SU-DHL-6 (cell line): ENCODE measurements around the gene CAMK2D.

Source experiments
- H2AFZ ChIP-seq: fragments of 200-600 bp; sonication (generic); 2 replicates; pipeline ENCODE4 v1.6.1; 2014; ENCODE audit warnings: low read depth, mild to moderate bottlenecking, moderate library complexity, mixed read lengths, antibody characterized with exemption, low read length; ENCODE audit not compliant: severe bottlenecking
- H3F3A ChIP-seq: fragments of 200-600 bp; shearing (Covaris generic); 2 replicates; pipeline ENCODE4 v1.6.0; 2016; ENCODE audit warnings: antibody characterized with exemption, mild to moderate bottlenecking; ENCODE audit not compliant: insufficient read depth
- H3K27ac ChIP-seq: fragments of 200-600 bp; sonication (generic); 2 replicates; pipeline ENCODE4 v1.5.1; 2016; ENCODE audit warnings: low read depth, mild to moderate bottlenecking, low read length, moderate library complexity, mixed read lengths
- H3K27me3 ChIP-seq: fragments of 200-600 bp; sonication (generic), shearing (Covaris generic); 2 replicates; pipeline ENCODE4 v1.6.0; 2014; ENCODE audit warnings: mild to moderate bottlenecking, low read length
- H3K36me3 ChIP-seq: fragments of 200-600 bp; sonication (generic); 2 replicates; pipeline ENCODE4 v1.6.1; 2014; ENCODE audit warnings: mild to moderate bottlenecking, low read length, mixed read lengths
- H3K4me2 ChIP-seq: fragments of 300-600, 200-600 bp; shearing (Covaris generic), sonication (generic); 2 replicates; pipeline ENCODE4 v1.6.0; 2014; ENCODE audit warnings: low read length, low read depth, mild to moderate bottlenecking; ENCODE audit not compliant: poor library complexity, severe bottlenecking
- H3K4me3 ChIP-seq: fragments of 200-600 bp; sonication (generic); 2 replicates; pipeline ENCODE4 v1.5.1; 2014; ENCODE audit warnings: antibody characterized with exemption, low read length, mild to moderate bottlenecking, mixed read lengths; ENCODE audit not compliant: insufficient read depth, poor library complexity, severe bottlenecking
- H3K79me2 ChIP-seq: fragments of 200-600 bp; sonication (generic); 2 replicates; pipeline ENCODE4 v1.6.1; 2014; ENCODE audit warnings: mild to moderate bottlenecking, low read length, moderate library complexity; ENCODE audit not compliant: insufficient read depth
- H3K9ac ChIP-seq: fragments of 200-600 bp; sonication (generic); 2 replicates; pipeline ENCODE4 v1.7.0; 2014; ENCODE audit warnings: mild to moderate bottlenecking, low read length
- H3K9me2 ChIP-seq: fragments of 200-600 bp; sonication (generic); replicated peaks from 2 replicates; pipeline ENCODE4 v1.6.1; 2014; ENCODE audit warnings: low read length; ENCODE audit not compliant: insufficient read depth
- H3K9me3 ChIP-seq: fragments of 200-600 bp; sonication (generic); 2 replicates; pipeline ENCODE4 v1.6.1; 2014; ENCODE audit warnings: low read length, mixed read lengths; ENCODE audit not compliant: insufficient read depth
- H4K20me1 ChIP-seq: fragments of 200-600 bp; sonication (generic); 2 replicates; pipeline ENCODE4 v1.6.1; 2014; ENCODE audit warnings: low read depth, mild to moderate bottlenecking, antibody characterized with exemption, low read length, moderate library complexity, mixed read lengths
- CTCF ChIP-seq: fragments of 200-600 bp; sonication (generic); IDR thresholded peaks from one replicate; pipeline ENCODE4 v1.5.1; 2017; ENCODE audit warnings: antibody characterized with exemption, mild to moderate bottlenecking, low read length, moderate library complexity; ENCODE audit not compliant: insufficient read depth, poor library complexity, severe bottlenecking
- EZH2phosphoT487 ChIP-seq: fragments of 200-600 bp; sonication (generic), shearing (Covaris generic); conservative IDR thresholded peaks from 2 replicates; pipeline ENCODE4 v1.6.1; 2018; ENCODE audit warnings: mild to moderate bottlenecking, antibody characterized with exemption, low read length, moderate library complexity, mixed read lengths

CAMK2D gene

GRCh38 chr4:113404167-113404571 lies 357.4 kb downstream of the CAMK2D start:
- Histone ChIP-seq H3K36me3 (no peaks in the 10 kb centered on the region), H4K20me1 (no peaks in the 10 kb centered on the region), H3K9me2 (no peaks in the 10 kb centered on the region), H3K4me2 (no peak overlapping the region), H3K79me2 (no peaks in the 10 kb centered on the region), H3K4me3 (no peak overlapping the region), H3K27me3 (no peaks in the 10 kb centered on the region), H2AFZ (no peak overlapping the region), H3K9me3 (no peaks in the 10 kb centered on the region), H3K27ac (no peak overlapping the region), H3F3A (no peaks in the 10 kb centered on the region), H3K9ac (no peak overlapping the region)
- no peak for TF ChIP-seq CTCF
- TF ChIP-seq EZH2phosphoT487 = no peak
